Adrenal gland (tissue), 5 donors: ENCODE data around the gene ABCG8.

Source experiments
- CTCF ChIP-seq, 6 experiments: fragments of 450-650 bp in 4 of 6; fragments of 200-600 bp in 2 of 6; sonication (generic) in 1 of 6; IDR thresholded peaks; 1 replicate in 5 of 6; 2 replicates in 1 of 6; pipeline versions ENCODE4 v1.5.1 to v1.8.0; 2016 to 2021; ENCODE audit warnings: antibody characterized with exemption in 6 of 6, mild to moderate bottlenecking in 2 of 6, moderate library complexity in 1 of 6
- POLR2A ChIP-seq, 2 donors: fragments of 450-650 bp; IDR thresholded peaks; one replicate each; pipeline ENCODE4 v1.6.1; 2017; ENCODE audit warnings: antibody characterized with exemption in 2 of 2, mild to moderate bottlenecking in 2 of 2, moderate library complexity in 1 of 2
- donor health status: DM: no; HTN: no; CAD: no.

- TF ChIP-seq CTCF (IDR thresholded peaks at IDR 0.05) (no peak), POLR2A (IDR thresholded peaks at IDR 0.05) (no peak)
These were observed 20.0 kb upstream of the ABCG8 start for GRCh38 chr2:43818761-43819160.
